Progenitor cell of endocrine pancreas (in vitro differentiated cells): Measurements from ENCODE around the gene TRAF2. TPM values are rescaled to one million over a fixed set of nuclear protein-coding genes. Genes with fewer than 3 reads are reported as not detected.
"Not testable (repeated sequence)": the region's sequence is repeated elsewhere in the genome, so short reads cannot be mapped to it uniquely, and the experiment has no call there.

Experiments used
- DNase-seq: peaks from one replicate; pipeline ENCODE4 v3.0.0; 2021; ENCODE audit warnings: low spot score; ENCODE audit not compliant: unreplicated experiment
- H3K27ac Mint-ChIP-seq: 2 replicates; pipeline ENCODE4 v1.8.0; 2021; ENCODE audit warnings: mild to moderate bottlenecking, moderate library complexity, mixed read lengths
- H3K27me3 Mint-ChIP-seq: 2 replicates; pipeline ENCODE4 v1.8.0; 2021; ENCODE audit warnings: mixed read lengths
- H3K36me3 Mint-ChIP-seq: 2 replicates; pipeline ENCODE4 v1.8.0; 2022; ENCODE audit warnings: mixed read lengths; ENCODE audit not compliant: insufficient read depth
- H3K4me1 Mint-ChIP-seq: 2 replicates; pipeline ENCODE4 v1.8.0; 2021; ENCODE audit warnings: low read depth, mixed read lengths
- H3K4me3 Mint-ChIP-seq: 2 replicates; pipeline ENCODE4 v1.8.0; 2021; ENCODE audit warnings: low read depth, mild to moderate bottlenecking, moderate library complexity, mixed read lengths
- H3K9me3 Mint-ChIP-seq: 2 replicates; pipeline ENCODE4 v1.8.0; 2021; ENCODE audit warnings: low read depth, mixed read lengths
- CTCF ChIP-seq: fragments of 200-600 bp; sonication (generic); IDR thresholded peaks from one replicate; pipeline ENCODE4 v1.5.0; 2021; ENCODE audit warnings: antibody characterized with exemption, mild to moderate bottlenecking; ENCODE audit not compliant: unreplicated experiment
- long read RNA-seq: library from polyadenylated mRNA; unstranded; transcript quantifications from one replicate; pipeline ENCODE4 v2.0.0, GENCODE V29; 2020
- total RNA-seq: library from RNA; stranded (reverse); gene quantifications from 2 replicates; pipeline ENCODE4 v1.2.1, GENCODE V29; 2021

The TRAF2 gene
- total RNA-seq: 23.4 and 23.8 TPM in 2 replicates
- long read RNA-seq, transcript TRAF2-201 (11 exons, 2,264 nt): major isoform, 53 of 82 reads
- long read RNA-seq, partial matches to known transcripts: 12 of 82 reads
- long read RNA-seq, other reads (novel, unspliced or antisense): 17 of 82 reads

DNA sequence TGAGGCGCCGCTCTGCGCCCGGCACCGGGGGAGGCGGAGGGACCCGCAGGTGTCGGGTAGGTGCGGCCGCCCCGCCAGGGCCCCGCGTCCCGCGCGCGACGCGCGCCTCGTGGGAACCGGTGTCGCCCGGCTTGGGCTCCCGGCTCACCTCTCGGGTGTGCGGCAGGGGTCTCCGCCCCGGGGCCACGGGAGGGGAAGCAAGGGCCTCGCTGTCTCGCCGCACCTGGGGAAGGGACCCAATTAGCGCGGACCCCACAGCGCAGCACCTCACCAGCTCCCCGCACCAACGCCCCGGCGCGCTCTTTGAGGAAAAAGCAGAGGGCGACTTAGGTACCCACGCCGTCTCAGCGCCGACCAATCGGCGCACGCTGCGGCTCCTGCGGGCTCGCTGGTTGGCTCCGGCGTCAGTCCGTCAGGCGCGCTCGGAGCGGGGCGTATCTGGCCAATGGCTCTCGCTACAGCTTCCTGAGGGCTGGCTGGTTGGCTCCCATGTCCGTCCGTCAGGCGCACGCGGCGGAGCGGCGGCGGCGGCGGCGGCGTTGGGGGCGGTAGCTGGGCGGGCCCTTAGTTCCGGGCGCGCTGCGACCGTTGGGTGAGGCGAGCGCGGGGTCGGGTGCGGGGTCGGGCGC is at the start of gene TRAF2:
TRAF2 (plus strand) TSS at position 567 of the 629 bp plus-strand sequence. CDS start 12,225 bp downstream, outside the sequence.
- DNase-seq: peak; percentile 98
- Mint-ChIP-seq H3K9me3 (no peaks in the 10 kb centered on the region), H3K27me3 (no peaks in the 10 kb centered on the region), H3K4me1 (peaks cover 7% of the 10 kb centered on the region), H3K36me3 (no peaks in the 10 kb centered on the region), H3K4me3 (peak within 1 kb of the TSS; percentile 79), H3K27ac (peak within 1 kb of the TSS; percentile 80)
- TF ChIP-seq CTCF: no peak

GRCh38 chr9:136837146-136837855 is 49.0 kb upstream of the TRAF2 start:
- Mint-ChIP-seq H3K4me3 (no peak overlapping the region), H3K9me3 (no peaks in the 10 kb centered on the region), H3K36me3 (peaks cover 6% of the 10 kb centered on the region), H3K27me3 (no peaks in the 10 kb centered on the region), H3K27ac (no peak overlapping the region), H3K4me1 (peaks cover 11% of the 10 kb centered on the region)
- no peak for DNase-seq
- TF ChIP-seq CTCF: no peak

- not testable (repeated sequence) for H3K27me3 Mint-ChIP-seq, H3K36me3 Mint-ChIP-seq, H3K9me3 Mint-ChIP-seq, H3K27ac Mint-ChIP-seq, DNase-seq, H3K4me3 Mint-ChIP-seq
- H3K4me1 Mint-ChIP-seq: peaks cover 11% of the 10 kb centered on the region
Measured at GRCh38 chr9:136837856-136838277, 48.4 kb upstream of the TRAF2 start.

GRCh38 chr9:136838314-136839228 is 47.7 kb upstream of the TRAF2 start:
- Mint-ChIP-seq H3K27me3 (no peaks in the 10 kb centered on the region), H3K9me3 (no peaks in the 10 kb centered on the region), H3K36me3 (peaks cover 6% of the 10 kb centered on the region), H3K4me1 (peaks cover 11% of the 10 kb centered on the region), H3K4me3 (no peak overlapping the region), H3K27ac (no peak overlapping the region)
- TF ChIP-seq CTCF: no peak
- no peak for DNase-seq

- no peak overlapping the region for H3K27ac Mint-ChIP-seq
- H3K4me3 Mint-ChIP-seq: peak overlapping the region; percentile 47
Measured at GRCh38 chr9:136839229-136840139, 46.8 kb upstream of the TRAF2 start.

More at GRCh38 chr9:136839229-136840139, 46.8 kb upstream of the TRAF2 start:
- peaks cover 11% of the 10 kb centered on the region for H3K4me1 Mint-ChIP-seq
- H3K27me3 Mint-ChIP-seq: no peaks in the 10 kb centered on the region
- no peak for DNase-seq
- H3K9me3 Mint-ChIP-seq: no peaks in the 10 kb centered on the region
- H3K36me3 Mint-ChIP-seq: peaks cover 3% of the 10 kb centered on the region
- TF ChIP-seq CTCF: no peak
